Measurements from ENCODE around the gene PAK4. TPM values are rescaled to one million over a fixed set of nuclear protein-coding genes. Genes with fewer than 3 reads are reported as not detected.

The PAK4 gene
- total and polyA plus RNA-seq, 12 donors, result 7.2 to 61.0 (median 23.8) TPM

DNA sequence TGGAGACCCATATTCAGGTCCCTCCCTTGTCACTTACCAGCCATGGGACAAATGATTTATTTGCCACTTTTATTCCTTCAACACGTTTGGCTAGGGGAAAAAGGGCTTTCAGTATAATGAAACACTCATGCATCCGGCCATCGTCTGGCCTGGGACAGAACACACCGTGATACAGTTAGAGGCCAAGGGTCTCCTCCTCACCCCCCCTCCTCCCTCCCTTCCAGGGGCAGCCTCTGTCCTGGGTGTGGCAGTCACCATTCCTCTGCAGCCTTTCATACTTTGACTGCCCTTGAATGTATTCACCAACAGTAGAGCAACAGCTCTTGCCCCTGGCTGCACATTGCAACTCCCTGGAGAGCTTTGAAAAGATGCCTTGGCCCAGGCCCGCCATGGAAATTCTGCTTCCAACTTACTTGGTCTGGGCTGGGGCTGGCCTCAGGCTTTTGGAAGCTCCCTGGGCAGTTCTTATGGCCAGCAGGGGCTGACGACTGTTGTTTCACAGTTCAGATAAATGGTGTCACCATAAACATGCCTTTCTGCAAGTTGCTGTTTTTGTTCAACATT is 3.0 kb downstream of the PAK4 start:
- Histone ChIP-seq H3K4me1 (replicated peaks in 1 of 2) (peaks cover 29 to 61% of the 10 kb centered on the region in 2 donors), H3K9me3 (replicated peaks in 1 of 3) (no peaks in the 10 kb centered on the region), H3K4me3 (no peak overlapping the region), H3K36me3 (replicated peaks in 1 of 2) (no peaks in the 10 kb centered on the region), H3K27me3 (no peaks in the 10 kb centered on the region), H3K27ac (peak overlapping the region in 2 of 5 donors; percentile 44 to 82)
- WGBS, 4 donors, result 17 to 38% (median 32%) methylated on average over 6 of the region's 6 CpGs
- DNase-seq, result no peak
- TF ChIP-seq POLR2A (IDR thresholded peaks at IDR 0.05), result no peak
- TF ChIP-seq, protein P1, sequence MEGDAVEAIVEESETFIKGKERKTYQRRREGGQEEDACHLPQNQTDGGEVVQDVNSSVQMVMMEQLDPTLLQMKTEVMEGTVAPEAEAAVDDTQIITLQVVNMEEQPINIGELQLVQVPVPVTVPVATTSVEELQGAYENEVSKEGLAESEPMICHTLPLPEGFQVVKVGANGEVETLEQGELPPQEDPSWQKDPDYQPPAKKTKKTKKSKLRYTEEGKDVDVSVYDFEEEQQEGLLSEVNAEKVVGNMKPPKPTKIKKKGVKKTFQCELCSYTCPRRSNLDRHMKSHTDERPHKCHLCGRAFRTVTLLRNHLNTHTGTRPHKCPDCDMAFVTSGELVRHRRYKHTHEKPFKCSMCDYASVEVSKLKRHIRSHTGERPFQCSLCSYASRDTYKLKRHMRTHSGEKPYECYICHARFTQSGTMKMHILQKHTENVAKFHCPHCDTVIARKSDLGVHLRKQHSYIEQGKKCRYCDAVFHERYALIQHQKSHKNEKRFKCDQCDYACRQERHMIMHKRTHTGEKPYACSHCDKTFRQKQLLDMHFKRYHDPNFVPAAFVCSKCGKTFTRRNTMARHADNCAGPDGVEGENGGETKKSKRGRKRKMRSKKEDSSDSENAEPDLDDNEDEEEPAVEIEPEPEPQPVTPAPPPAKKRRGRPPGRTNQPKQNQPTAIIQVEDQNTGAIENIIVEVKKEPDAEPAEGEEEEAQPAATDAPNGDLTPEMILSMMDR (IDR thresholded peaks at IDR 0.05), result no peak
- intact Hi-C loops (cut with DNase I), result loop anchor here in 1 of 2 donors (5.0 kb wide), 2 partner anchors 59 to 199 kb away; no protein-coding TSS in a partner anchor

DNA sequence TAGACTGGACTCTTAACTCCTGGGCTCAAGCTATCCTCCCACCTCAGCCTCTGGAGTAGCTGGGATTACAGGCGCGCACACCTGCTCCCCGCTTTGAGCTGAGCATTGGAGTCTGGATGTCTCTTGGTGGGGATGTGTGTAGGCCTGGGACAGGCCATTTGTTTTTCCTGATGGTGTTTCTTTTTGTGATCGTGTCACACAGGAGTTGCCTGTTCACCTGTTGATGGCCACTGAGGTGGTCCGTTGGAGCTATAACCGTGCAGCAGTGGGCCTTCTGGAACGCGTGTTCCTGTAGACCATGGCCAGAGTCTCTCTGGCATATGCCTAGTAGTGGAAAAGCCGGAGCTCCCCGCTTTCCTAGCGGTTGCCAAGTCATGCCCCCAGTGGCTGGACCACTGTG is 3.5 kb downstream of the PAK4 start:
- H3K9me3 ChIP-seq (replicated peaks in 1 of 3), result no peaks in the 10 kb centered on the region
- H3K4me3 ChIP-seq, result no peak overlapping the region
- WGBS, 4 donors, result 92 to 98% (median 94%) methylated on average over 8 to 11 of the region's 11 CpGs
- DNase-seq, result no peak
- TF ChIP-seq, protein P1 (IDR thresholded peaks at IDR 0.05), result no peak
- TF ChIP-seq POLR2A (IDR thresholded peaks at IDR 0.05), result no peak
- H3K27ac ChIP-seq, result peak overlapping the region in 2 of 5 donors; percentile 44 to 82
- H3K27me3 ChIP-seq, result no peaks in the 10 kb centered on the region
- no peaks in the 10 kb centered on the region for H3K36me3 ChIP-seq (replicated peaks in 1 of 2)
- H3K4me1 ChIP-seq (replicated peaks in 1 of 2), result peaks cover 30 to 67% of the 10 kb centered on the region in 2 donors
- intact Hi-C loops (cut with DNase I), result loop anchor here in 1 of 2 donors (5.0 kb wide), 2 partner anchors 58 to 198 kb away; no protein-coding TSS in a partner anchor

DNA sequence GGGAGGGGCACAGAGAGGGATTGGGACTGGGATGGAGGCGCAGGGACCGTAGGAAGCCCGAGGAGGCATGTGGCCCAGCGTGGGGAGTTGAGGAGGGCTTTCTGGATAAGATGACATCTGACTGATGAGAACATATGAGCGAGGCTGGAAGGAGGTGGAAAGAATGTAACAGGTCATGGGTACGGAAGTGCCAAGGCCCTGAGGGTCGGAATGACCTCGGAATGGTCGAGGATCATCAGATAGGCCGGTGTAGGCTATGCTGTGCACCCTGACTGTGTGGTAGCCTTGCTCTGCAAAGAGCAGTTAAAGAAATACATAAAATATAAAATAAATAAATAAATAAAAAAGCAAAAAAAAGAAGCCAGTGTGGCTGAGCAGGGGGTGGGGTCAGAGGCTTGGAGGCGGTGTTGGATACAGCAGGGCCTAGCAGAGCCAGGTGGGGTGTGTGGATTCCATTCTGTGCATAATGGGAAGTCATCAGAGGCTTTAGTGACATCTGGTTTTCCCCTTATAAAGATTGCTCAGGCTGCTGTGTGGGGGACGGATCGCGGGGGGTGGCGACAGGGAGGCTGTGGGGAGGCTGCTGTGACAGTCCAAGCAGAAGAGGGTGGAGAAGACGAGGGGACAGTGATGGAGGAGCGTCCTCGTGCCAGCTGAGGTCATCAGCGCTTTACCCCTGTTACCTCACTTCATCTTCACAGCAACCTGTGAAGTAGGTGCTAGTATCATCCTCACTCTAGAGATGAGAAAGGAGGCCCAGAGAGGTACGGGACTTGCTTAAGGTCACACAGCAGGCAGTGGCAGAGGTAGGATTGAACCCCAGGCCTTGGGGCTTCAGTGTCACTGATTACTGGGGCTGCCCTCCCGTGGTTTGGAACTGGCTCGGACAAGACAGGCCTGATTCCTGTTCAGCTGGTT is 5.0 kb downstream of the PAK4 start:
- Histone ChIP-seq H3K4me1 (replicated peaks in 1 of 2) (peaks cover 34 to 67% of the 10 kb centered on the region in 2 donors), H3K4me3 (no peak overlapping the region), H3K27ac (peak overlapping the region in 1 of 5 donors; percentile 73), H3K27me3 (no peaks in the 10 kb centered on the region), H3K9me3 (replicated peaks in 1 of 3) (no peaks in the 10 kb centered on the region), H3K36me3 (replicated peaks in 1 of 2) (no peaks in the 10 kb centered on the region)
- no peak for TF ChIP-seq POLR2A (IDR thresholded peaks at IDR 0.05)
- TF ChIP-seq, protein P1 (IDR thresholded peaks at IDR 0.05), result no peak
- intact Hi-C loops (cut with DNase I), result no loop called here
- DNase-seq, result no peak
- WGBS, 4 donors, result 69 to 78% (median 71%) methylated on average over 21 to 22 of the region's 22 CpGs

DNA sequence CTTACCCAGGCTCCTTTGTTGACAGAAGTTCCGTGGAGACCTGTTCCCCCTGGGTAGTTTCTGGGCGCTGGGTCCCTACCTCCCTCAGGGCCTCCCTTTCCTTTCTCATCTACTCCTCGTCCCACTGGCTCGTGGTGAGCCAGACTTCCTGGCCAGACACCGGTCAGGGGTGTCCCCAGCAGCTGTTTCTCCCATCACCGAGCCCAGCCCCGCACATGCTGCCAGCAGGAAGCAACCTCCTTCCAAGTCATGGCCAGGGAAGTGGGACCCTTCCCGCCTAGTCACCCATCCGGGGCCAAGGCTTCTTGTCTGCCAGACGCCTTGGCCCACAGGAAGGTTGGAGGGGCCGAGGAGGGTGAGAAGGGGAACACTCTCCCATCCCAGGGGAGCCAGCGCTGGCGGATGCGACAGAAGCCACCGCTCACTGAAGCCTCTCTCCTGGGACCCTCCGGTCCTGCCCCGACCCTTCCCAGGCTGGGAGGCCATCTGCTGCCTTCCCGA is 5.7 kb downstream of the PAK4 start:
- TF ChIP-seq POLR2A (IDR thresholded peaks at IDR 0.05), result no peak
- TF ChIP-seq, protein P1 (IDR thresholded peaks at IDR 0.05), result no peak
- 50 to 55% (median 53%) methylated on average over 15 to 18 of the region's 18 CpGs; no CpG with 5 or more reads in 1 of the 4 donors for WGBS, 4 donors
- DNase-seq, result peak in 1 of 7 donors; percentile 48
- Histone ChIP-seq H3K9me3 (replicated peaks in 1 of 3) (no peaks in the 10 kb centered on the region), H3K36me3 (replicated peaks in 1 of 2) (no peaks in the 10 kb centered on the region), H3K4me3 (no peak overlapping the region), H3K4me1 (replicated peaks in 1 of 2) (peaks cover 35 to 67% of the 10 kb centered on the region in 2 donors), H3K27me3 (no peaks in the 10 kb centered on the region), H3K27ac (peak overlapping the region in 2 of 5 donors; percentile 17 to 73)
- intact Hi-C loops (cut with DNase I), result no loop called here
